ENCODE results near the gene MAN2A2.

The MAN2A2 gene

GRCh38 chr15:90968434-90968833 lies 65.3 kb downstream of the MAN2A2 start:
- Histone ChIP-seq H3K27ac (ENCODE audit: low read depth, low read length, poor library complexity, severe bottlenecking) (no peak overlapping the region), H3K79me2 (ENCODE audit: insufficient read depth, low read length) (no peaks in the 10 kb centered on the region), H3K9me2 (ENCODE audit: low read depth, low read length) (no peaks in the 10 kb centered on the region), H3F3A (ENCODE audit: insufficient read depth, low read length) (no peaks in the 10 kb centered on the region), H3K9ac (ENCODE audit: low read length) (no peak overlapping the region), H3K27me3 (ENCODE audit: insufficient read depth, low read length) (no peaks in the 10 kb centered on the region), H4K20me1 (ENCODE audit: insufficient read depth, low read length) (no peaks in the 10 kb centered on the region), H3K36me3 (ENCODE audit: insufficient read depth, low read length) (peaks cover 86% of the 10 kb centered on the region), H3K9me3 (ENCODE audit: low read length) (no peaks in the 10 kb centered on the region), H2AFZ (ENCODE audit: low read length) (no peak overlapping the region), H3K4me3 (ENCODE audit: low read depth, low read length, poor library complexity, severe bottlenecking) (no peak overlapping the region), H3K4me2 (ENCODE audit: low read length) (no peak overlapping the region), H3K4me1 (ENCODE audit: insufficient read depth, low read length, severe bottlenecking) (no peaks in the 10 kb centered on the region)
- no peak for TF ChIP-seq CTCF (IDR thresholded peaks at IDR 0.05; ENCODE audit: low read length)
- no peak for TF ChIP-seq EZH2 (IDR thresholded peaks at IDR 0.05; ENCODE audit: borderline replicate concordance, low read length)

DNA sequence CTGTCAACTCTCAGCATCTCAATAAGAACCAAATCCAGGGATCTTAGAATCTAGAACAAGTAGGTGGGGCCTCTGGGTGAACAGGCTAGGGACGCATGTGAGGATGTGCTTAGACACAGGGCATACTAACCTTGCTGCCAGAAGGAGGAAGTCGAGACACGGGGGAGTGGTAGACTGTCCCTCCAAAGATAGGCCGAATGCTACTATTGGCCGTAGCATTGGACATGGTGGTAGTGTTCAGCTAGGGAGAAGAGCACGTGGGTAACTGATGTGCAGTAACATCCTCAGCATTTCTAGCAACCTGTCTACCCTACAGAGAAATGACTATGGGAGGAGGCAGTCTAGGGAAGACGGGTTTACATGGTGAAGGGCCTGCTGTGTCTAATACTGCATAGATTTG lies 67.2 kb downstream of the MAN2A2 start:
- Histone ChIP-seq H3F3A (ENCODE audit: insufficient read depth, low read length) (no peaks in the 10 kb centered on the region), H3K9me2 (ENCODE audit: low read depth, low read length) (no peaks in the 10 kb centered on the region), H3K9ac (ENCODE audit: low read length) (no peak overlapping the region), H2AFZ (ENCODE audit: low read length) (no peak overlapping the region), H3K4me3 (ENCODE audit: low read depth, low read length, poor library complexity, severe bottlenecking) (no peak overlapping the region), H3K36me3 (ENCODE audit: insufficient read depth, low read length) (peaks cover 88% of the 10 kb centered on the region), H3K79me2 (ENCODE audit: insufficient read depth, low read length) (no peaks in the 10 kb centered on the region), H3K9me3 (ENCODE audit: low read length) (no peaks in the 10 kb centered on the region), H3K27ac (ENCODE audit: low read depth, low read length, poor library complexity, severe bottlenecking) (no peak overlapping the region), H3K4me1 (ENCODE audit: insufficient read depth, low read length, severe bottlenecking) (no peaks in the 10 kb centered on the region), H4K20me1 (ENCODE audit: insufficient read depth, low read length) (no peaks in the 10 kb centered on the region), H3K27me3 (ENCODE audit: insufficient read depth, low read length) (no peaks in the 10 kb centered on the region), H3K4me2 (ENCODE audit: low read length) (no peak overlapping the region)
- no peak for TF ChIP-seq CTCF (IDR thresholded peaks at IDR 0.05; ENCODE audit: low read length)
- TF ChIP-seq EZH2 (IDR thresholded peaks at IDR 0.05; ENCODE audit: borderline replicate concordance, low read length), result no peak

DNA sequence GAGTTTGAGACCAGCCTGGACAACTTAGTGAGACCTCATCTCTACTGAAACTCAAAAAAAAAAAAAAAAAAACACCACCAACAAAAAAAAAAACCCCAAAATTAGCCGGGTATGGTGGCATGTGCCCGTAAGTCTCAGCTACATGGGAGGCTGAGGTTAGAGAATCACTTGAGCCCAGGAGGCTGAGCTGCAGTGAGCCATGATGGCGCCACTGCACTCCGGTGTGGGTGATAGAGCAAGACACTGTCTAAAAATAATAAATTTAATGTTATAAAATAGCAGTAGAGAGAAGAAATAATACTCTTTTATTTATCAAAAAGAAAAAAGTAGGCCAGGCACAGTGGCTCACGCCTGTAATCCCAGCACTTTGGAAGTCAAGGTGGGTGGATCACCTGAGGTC lies 69.0 kb downstream of the MAN2A2 start:
- Histone ChIP-seq H3K27me3 (ENCODE audit: insufficient read depth, low read length) (no peaks in the 10 kb centered on the region), H4K20me1 (ENCODE audit: insufficient read depth, low read length) (no peaks in the 10 kb centered on the region), H3K79me2 (ENCODE audit: insufficient read depth, low read length) (no peaks in the 10 kb centered on the region), H2AFZ (ENCODE audit: low read length) (no peak overlapping the region), H3F3A (ENCODE audit: insufficient read depth, low read length) (no peaks in the 10 kb centered on the region), H3K9me3 (ENCODE audit: low read length) (no peaks in the 10 kb centered on the region), H3K4me2 (ENCODE audit: low read length) (no peak overlapping the region), H3K4me3 (ENCODE audit: low read depth, low read length, poor library complexity, severe bottlenecking) (no peak overlapping the region), H3K9me2 (ENCODE audit: low read depth, low read length) (no peaks in the 10 kb centered on the region), H3K36me3 (ENCODE audit: insufficient read depth, low read length) (peaks cover 89% of the 10 kb centered on the region), H3K27ac (ENCODE audit: low read depth, low read length, poor library complexity, severe bottlenecking) (no peak overlapping the region), H3K9ac (ENCODE audit: low read length) (no peak overlapping the region), H3K4me1 (ENCODE audit: insufficient read depth, low read length, severe bottlenecking) (no peaks in the 10 kb centered on the region)
- TF ChIP-seq EZH2 (IDR thresholded peaks at IDR 0.05; ENCODE audit: borderline replicate concordance, low read length) (no peak), CTCF (IDR thresholded peaks at IDR 0.05; ENCODE audit: low read length) (no peak)

All from OCI-LY1 (cell line).